Testis (tissue), 3 donors: ENCODE results near the gene COTL1. TPM values are rescaled to one million over a fixed set of nuclear protein-coding genes. Genes with fewer than 3 reads are reported as not detected.

Experiments used
- DNase-seq: peaks from one replicate; pipeline ENCODE4 v3.0.0-alpha.2; 2019
- H3K27ac ChIP-seq, 2 donors: fragments of 200-600 bp; sonication (generic); one replicate each; pipeline ENCODE4 v1.5.1; 2019
- H3K27me3 ChIP-seq: fragments of 200-600 bp; sonication (generic); one replicate; pipeline ENCODE4 v1.5.1; 2019
- H3K36me3 ChIP-seq: fragments of 200-600 bp; sonication (generic); one replicate; pipeline ENCODE4 v1.5.1; 2017; ENCODE audit warnings: low read depth; ENCODE audit errors: missing control alignments
- H3K4me1 ChIP-seq: fragments of 200-600 bp; sonication (generic); one replicate; pipeline ENCODE4 v1.5.1; 2019
- H3K4me3 ChIP-seq, 2 donors: fragments of 200-600 bp; sonication (generic); one replicate each; pipeline ENCODE4 v1.5.1; 2017 to 2019
- H3K9me3 ChIP-seq: fragments of 200-600 bp; sonication (generic); one replicate; pipeline ENCODE4 v1.5.1; 2017
- CTCF ChIP-seq, 3 experiments: fragments of 450-650 bp in 2 of 3; fragments of 200-600 bp in 1 of 3; sonication (generic) in 1 of 3; IDR thresholded peaks; one replicate each; pipeline ENCODE4 v1.5.1; 2016 to 2019; ENCODE audit warnings: antibody characterized with exemption in 3 of 3, mild to moderate bottlenecking in 2 of 3, moderate library complexity in 1 of 3
- POLR2A ChIP-seq: fragments of 450-650 bp; IDR thresholded peaks from one replicate; pipeline ENCODE4 v1.6.1; 2017; ENCODE audit warnings: antibody characterized with exemption, mild to moderate bottlenecking, moderate library complexity
- WGBS, 2 donors: methylation state at CpG; one replicate each; pipeline ENCODE4 v1.1.5; 2018; 5-methylcytosine and 5-hydroxymethylcytosine counted together
- intact Hi-C: fragments of 100-400 bp; cut with DNase I; formaldehyde crosslinking; loops from one replicate; pipeline ENCODE4 v1.15.1; 2023; ENCODE audit warnings: low total_unique reads
- polyA plus RNA-seq: library from polyadenylated mRNA; stranded (reverse); fragments of 350-450 nt; fragmentation: Illumina TruSeq; extraction: RNeasy Lipid Tissue Mini Kit (QIAGEN cat#74804); gene quantifications from one replicate; pipeline ENCODE4 v1.2.3, GENCODE V29; 2014; ENCODE audit warnings: low read depth, low replicate concordance; ENCODE audit not compliant: insufficient read depth
- total RNA-seq, 2 donors: library from RNA; depleted of rRNA; stranded (reverse); fragments of >200 nt; gene quantifications; one replicate each; pipeline ENCODE4 v1.2.3, GENCODE V29; 2016

COTL1 gene
- total and polyA plus RNA-seq, 3 donors from 2014 or later = 56.9 to 124 (median 61.9) TPM

- intact Hi-C loops = no loop called here
- WGBS, 2 donors = 74% methylated on average over 6 of the region's 6 CpGs
- TF ChIP-seq CTCF (IDR thresholded peaks at IDR 0.05) = no peak
- TF ChIP-seq POLR2A = no peak
- Histone ChIP-seq H3K27me3 (no peaks in the 10 kb centered on the region), H3K9me3 (no peaks in the 10 kb centered on the region), H3K27ac (no peak overlapping the region), H3K36me3 (no peaks in the 10 kb centered on the region), H3K4me1 (peaks cover 18% of the 10 kb centered on the region), H3K4me3 (no peak overlapping the region)
- no peak for DNase-seq
These were observed 14.0 kb upstream of the COTL1 start for GRCh38 chr16:84631886-84632285.

- intact Hi-C loops = no loop called here
- no peak for DNase-seq
- no peaks in the 10 kb centered on the region for H3K27me3 ChIP-seq
- H3K4me1 ChIP-seq = peaks cover 18% of the 10 kb centered on the region
- H3K27ac ChIP-seq = no peak overlapping the region
- 89 to 90% methylated on average over 4 of the region's 4 CpGs for WGBS, 2 donors
- no peak for TF ChIP-seq POLR2A
- TF ChIP-seq CTCF (IDR thresholded peaks at IDR 0.05) = no peak
- H3K4me3 ChIP-seq = no peak overlapping the region
- no peaks in the 10 kb centered on the region for H3K36me3 ChIP-seq
- H3K9me3 ChIP-seq = no peaks in the 10 kb centered on the region
These were observed 13.2 kb upstream of the COTL1 start for GRCh38 chr16:84631153-84631466.

GRCh38 chr16:84630446-84631152 is 12.7 kb upstream of the COTL1 start:
- H3K4me3 ChIP-seq = no peak overlapping the region
- no peak for DNase-seq
- H3K36me3 ChIP-seq = no peaks in the 10 kb centered on the region
- H3K9me3 ChIP-seq = no peaks in the 10 kb centered on the region
- H3K27ac ChIP-seq = no peak overlapping the region
- H3K27me3 ChIP-seq = no peaks in the 10 kb centered on the region
- intact Hi-C loops = no loop called here
- WGBS, 2 donors = 94 to 97% methylated on average over 16 of the region's 16 CpGs
- H3K4me1 ChIP-seq = peaks cover 18% of the 10 kb centered on the region
- TF ChIP-seq CTCF (IDR thresholded peaks at IDR 0.05) (no peak), POLR2A (no peak)

GRCh38 chr16:84630009-84630408 is 12.1 kb upstream of the COTL1 start:
- peaks cover 18% of the 10 kb centered on the region for H3K4me1 ChIP-seq
- H3K27me3 ChIP-seq = no peaks in the 10 kb centered on the region
- no peak for DNase-seq
- intact Hi-C loops = no loop called here
- no peaks in the 10 kb centered on the region for H3K36me3 ChIP-seq
- WGBS, 2 donors = 94 to 97% methylated on average over 5 of the region's 5 CpGs
- TF ChIP-seq POLR2A (no peak), CTCF (IDR thresholded peaks at IDR 0.05) (no peak)
- no peaks in the 10 kb centered on the region for H3K9me3 ChIP-seq
- no peak overlapping the region for H3K27ac ChIP-seq
- no peak overlapping the region for H3K4me3 ChIP-seq

- intact Hi-C loops = loop anchor here (10.0 kb wide), 1 partner anchor 95 kb away; no protein-coding TSS in a partner anchor
- H3K4me1 ChIP-seq = peaks cover 18% of the 10 kb centered on the region
- no peak overlapping the region for H3K4me3 ChIP-seq
- 91 to 92% methylated on average over 10 of the region's 10 CpGs for WGBS, 2 donors
- no peaks in the 10 kb centered on the region for H3K9me3 ChIP-seq
- no peaks in the 10 kb centered on the region for H3K27me3 ChIP-seq
- DNase-seq = no peak
- H3K36me3 ChIP-seq = no peaks in the 10 kb centered on the region
- TF ChIP-seq POLR2A (no peak), CTCF (IDR thresholded peaks at IDR 0.05) (no peak)
- no peak overlapping the region for H3K27ac ChIP-seq
These were observed 11.7 kb upstream of the COTL1 start for GRCh38 chr16:84629580-84629979.
